ENCODE data around the gene CNPPD1. TPM values are rescaled to one million over a fixed set of nuclear protein-coding genes. Genes with fewer than 3 reads are reported as not detected.

The CNPPD1 gene
- total RNA-seq, 1 donor from 2014 or later: 24.1 TPM

GRCh38 chr2:219122202-219122980, 54.3 kb downstream of the CNPPD1 start:
- no peak for DNase-seq (ENCODE audit: low read depth, low spot score)

Other genes with a start within 250 kb of the CNPPD1 start
- gene CDK5R2, start 217.3 kb downstream of the CNPPD1 start, total RNA-seq: not detected in 2 replicates
- not detected in 2 replicates for gene FEV, start 191.7 kb downstream of the CNPPD1 start, total RNA-seq
- not detected in 2 replicates for gene CRYBA2, start 183.5 kb downstream of the CNPPD1 start, total RNA-seq
- gene CFAP65, start 135.4 kb downstream of the CNPPD1 start, total RNA-seq: under 0.01 TPM in 1 of 2 replicates, not detected in the other
- under 0.01 TPM in 1 of 2 replicates, not detected in the other for gene IHH, start 116.0 kb downstream of the CNPPD1 start, total RNA-seq
- 16.4 and 26.3 TPM in 2 replicates for gene NHEJ1, start 16.1 kb downstream of the CNPPD1 start, total RNA-seq
- 0.59 and 2.2 TPM in 2 replicates for gene SLC23A3, start 6.9 kb downstream of the CNPPD1 start, total RNA-seq
- 52.6 and 60.1 TPM in 2 replicates for gene RETREG2, start 1.4 kb upstream of the CNPPD1 start, total RNA-seq
- gene ZFAND2B, start 29.9 kb upstream of the CNPPD1 start, total RNA-seq: 18.8 and 20.2 TPM in 2 replicates
- 20.0 and 69.3 TPM in 2 replicates for gene ABCB6, start 42.0 kb upstream of the CNPPD1 start, total RNA-seq
- 41.3 and 53.3 TPM in 2 replicates for gene ATG9A, start 52.7 kb upstream of the CNPPD1 start, total RNA-seq
- 18.5 and 22.1 TPM in 2 replicates for gene ANKZF1, start 52.9 kb upstream of the CNPPD1 start, total RNA-seq
- 5.9 and 8.1 TPM in 2 replicates for gene GLB1L, start 68.5 kb upstream of the CNPPD1 start, total RNA-seq
- 22.2 and 23.5 TPM in 2 replicates for gene STK16, start 68.6 kb upstream of the CNPPD1 start, total RNA-seq
- gene TUBA4B, start 76.3 kb upstream of the CNPPD1 start, total RNA-seq: not detected in 2 replicates
- gene TUBA4A, start 77.0 kb upstream of the CNPPD1 start, total RNA-seq: 14.0 and 29.0 TPM in 2 replicates
- 20.8 and 31.0 TPM in 2 replicates for gene DNAJB2, start 102.4 kb upstream of the CNPPD1 start, total RNA-seq
- gene PTPRN, start 132.5 kb upstream of the CNPPD1 start, total RNA-seq: not detected in 2 replicates
- not detected in 2 replicates for gene RESP18, start 155.8 kb upstream of the CNPPD1 start, total RNA-seq
- 50.0 and 60.6 TPM in 2 replicates for gene DNPEP, start 211.0 kb upstream of the CNPPD1 start, total RNA-seq
- not detected in 2 replicates for gene DES, start 241.5 kb upstream of the CNPPD1 start, total RNA-seq